ENCODE data around the gene DBNL.

Gene DBNL

DNA sequence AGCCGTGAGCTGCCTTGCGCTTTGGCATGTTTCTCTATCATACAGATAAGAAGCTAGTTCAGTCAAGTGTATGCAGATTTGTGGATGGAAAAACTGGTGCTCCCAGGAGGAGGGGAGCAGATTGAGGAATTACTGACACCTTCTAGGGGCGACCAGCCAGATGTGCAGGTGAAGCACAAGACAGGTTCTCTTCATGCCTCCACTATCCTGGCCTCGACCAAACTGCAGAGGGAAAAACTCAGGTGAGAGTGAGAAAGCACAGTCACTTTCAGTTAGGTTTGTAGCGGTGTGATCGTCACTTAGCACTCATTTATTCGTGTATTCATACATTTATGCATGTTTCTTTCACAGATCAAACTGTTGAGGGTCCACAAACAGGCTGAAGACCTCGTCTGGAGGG, 600 bp upstream of the DBNL start:
- DNase-seq, result no peak

DNA sequence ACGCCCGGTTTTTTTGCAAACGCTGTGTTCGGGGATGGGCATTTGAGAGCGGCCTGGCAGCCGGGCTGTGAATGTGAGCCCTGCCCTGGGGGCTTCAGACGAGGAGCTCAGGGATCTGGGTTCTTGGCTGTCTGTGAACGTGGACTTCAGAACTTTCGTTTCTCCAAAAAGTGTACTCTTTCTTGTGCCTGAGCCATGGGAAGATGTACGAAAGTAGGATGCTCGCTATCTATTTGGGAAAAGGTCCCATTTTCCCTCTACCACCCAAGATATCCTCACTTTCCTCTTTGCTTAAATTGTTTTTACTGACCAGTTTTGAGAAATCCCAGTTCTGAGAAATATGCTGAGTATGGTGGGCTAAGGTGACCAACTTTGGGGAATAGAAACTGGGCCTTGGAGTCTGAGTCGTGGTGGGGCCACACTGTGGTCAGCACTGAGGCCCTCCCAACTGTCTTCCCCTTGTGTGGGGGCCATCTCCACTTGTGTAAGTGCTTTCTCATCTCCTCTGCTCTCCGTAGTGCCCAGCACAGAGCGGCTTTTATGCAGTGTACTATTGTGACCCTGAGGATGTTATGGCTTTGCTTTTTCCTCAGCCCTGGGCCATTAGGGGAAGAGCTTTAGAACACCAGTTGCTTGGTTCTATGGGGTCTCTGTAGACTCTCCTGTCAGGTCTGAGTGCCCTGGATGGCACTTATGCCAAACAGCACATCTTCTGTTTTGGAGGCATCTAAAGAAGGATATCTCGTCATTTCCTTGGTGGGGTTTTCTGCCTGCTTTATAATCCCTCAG, 918 bp downstream of the DBNL start:
- DNase-seq, result no peak

DNA sequence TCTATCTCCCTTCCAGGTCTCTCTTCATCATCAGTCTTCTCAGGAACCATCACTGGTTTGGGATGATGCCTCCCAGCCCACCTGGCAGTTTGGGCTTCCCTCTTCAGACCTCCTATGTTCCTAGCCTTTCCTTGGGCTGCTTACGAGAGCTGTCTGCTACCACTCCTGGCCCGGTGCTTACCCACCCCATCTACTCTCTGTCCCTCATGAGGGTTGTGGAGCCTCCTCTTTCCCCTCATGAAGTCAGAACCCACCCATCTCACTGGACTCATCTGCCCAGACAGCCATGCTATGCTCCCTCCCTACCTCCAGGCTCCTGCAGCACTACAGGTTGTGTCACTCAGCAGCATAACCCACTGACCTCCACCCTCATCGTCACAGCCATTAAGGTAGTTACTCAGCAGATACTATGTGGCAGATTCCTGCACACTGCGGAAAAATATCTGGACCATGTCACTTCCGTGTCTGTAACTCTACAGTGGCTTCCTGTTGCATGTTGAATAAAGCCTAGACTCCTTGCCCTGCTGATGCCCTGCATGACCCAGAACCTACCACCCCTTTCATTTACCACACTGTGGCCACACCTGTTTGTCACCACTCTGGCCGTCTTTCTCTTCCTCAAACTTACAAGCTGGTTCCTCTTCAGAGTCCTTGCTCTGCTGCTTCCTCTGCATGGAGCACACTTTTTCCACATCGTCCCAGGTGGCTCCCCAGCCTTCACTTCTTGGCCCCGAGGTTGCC, 2.0 kb downstream of the DBNL start:
- no peak for DNase-seq

DNA sequence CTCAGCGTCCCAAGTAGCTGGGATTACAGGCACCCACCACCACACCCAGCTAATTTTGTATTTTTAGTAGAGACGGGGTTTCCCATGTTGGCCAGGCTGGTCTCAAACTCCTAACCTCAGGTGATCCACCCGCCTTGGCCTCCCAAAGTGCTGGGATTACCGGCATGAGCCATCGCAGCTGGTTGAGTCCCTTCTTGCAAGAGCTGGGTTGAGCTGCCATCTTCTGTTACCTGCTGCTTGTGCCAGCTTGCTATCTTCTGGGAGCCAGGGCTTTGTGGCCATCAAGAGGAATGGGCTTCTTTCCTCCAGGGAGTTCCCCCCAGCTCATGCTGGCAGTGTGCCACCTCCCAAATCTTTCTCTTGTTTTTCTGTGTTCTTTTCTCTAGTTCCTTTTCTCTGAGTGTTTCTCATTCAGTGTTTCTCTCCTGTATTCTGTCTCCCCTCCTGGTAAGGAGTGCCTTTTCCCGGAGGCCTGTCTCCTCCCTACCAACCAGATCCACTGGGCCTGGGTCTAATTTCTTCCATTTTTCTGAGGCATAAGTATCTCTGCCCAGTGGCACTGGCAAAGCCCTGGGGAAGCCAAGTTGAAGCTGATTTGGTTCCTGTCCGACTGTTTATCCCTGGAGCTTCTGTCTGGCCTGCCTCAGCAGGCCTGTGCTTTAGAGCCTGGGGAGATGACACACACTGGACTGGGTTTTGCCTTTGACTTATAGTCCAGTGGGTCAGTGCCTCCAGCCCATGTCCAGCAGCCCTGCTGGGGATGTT, 3.7 kb downstream of the DBNL start:
- DNase-seq, result no peak

DNA sequence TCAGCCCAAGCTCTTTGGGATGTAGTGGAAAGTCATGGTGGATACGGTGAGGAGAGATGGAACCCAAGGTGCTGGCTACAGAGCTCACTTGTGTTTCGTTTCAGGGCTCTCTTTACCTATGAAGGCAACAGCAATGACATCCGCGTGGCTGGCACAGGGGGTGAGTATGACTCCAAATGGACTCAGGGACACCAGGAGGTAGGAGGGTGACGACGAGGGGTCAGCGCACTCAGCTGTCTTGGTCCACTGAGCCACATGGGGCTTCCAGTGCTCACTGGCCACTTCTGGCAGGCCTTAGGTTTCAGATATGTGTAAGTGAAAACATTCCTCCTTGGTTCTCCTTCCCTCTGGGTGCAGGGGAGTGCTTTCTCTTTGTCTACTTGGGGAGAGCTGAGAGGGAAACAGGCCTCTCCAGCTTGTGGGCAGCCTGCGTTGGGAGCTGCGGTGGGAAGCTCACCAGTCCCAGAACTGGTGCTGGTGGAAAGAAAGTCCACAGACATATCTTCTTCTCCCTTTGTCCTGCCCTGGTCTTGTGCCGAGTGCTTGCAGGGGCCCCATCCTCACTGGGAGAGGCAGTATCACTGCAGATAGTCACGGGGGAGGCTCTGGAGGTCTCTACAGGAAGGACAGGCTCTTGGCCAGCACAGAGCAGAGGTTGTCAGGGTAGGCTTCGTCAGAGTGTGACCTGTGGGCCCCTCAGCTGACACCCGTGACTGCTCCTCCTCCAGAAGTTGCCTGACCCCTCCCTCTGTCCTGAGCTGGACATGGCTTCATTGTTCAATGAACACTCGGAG, 5.8 kb downstream of the DBNL start:
- DNase-seq, result no peak

DNA sequence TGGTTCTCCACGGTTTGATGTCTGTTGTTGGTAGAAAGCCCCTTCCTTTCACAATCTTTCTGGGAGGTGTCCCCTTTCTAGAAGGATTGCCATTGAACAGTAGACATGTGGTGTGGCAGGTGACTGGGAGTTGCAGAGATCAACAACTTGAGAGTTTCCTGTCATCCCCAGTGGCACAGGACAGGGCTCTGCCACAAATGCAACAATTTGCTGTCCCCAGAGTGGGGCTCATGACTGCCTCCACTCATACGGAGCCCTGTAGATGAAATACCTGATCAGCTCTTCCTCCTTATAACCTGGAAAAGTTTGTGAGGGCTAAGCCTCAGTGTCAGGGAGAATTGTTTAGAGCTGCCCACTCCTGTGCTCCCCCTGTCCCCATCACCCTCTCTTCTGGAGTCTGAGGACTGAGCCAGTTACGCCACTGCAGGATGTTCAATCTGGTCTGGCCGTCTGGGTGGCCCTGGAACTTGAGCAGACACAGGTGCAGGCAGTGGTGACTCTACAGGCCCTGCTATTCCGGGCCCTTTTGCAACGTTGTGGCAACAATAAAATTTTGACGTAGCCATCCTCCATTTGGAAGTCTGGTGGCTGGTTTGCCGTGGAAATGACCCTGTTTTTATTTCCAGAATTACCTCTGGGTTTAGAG, 6.5 kb downstream of the DBNL start:
- no peak for DNase-seq

DNA sequence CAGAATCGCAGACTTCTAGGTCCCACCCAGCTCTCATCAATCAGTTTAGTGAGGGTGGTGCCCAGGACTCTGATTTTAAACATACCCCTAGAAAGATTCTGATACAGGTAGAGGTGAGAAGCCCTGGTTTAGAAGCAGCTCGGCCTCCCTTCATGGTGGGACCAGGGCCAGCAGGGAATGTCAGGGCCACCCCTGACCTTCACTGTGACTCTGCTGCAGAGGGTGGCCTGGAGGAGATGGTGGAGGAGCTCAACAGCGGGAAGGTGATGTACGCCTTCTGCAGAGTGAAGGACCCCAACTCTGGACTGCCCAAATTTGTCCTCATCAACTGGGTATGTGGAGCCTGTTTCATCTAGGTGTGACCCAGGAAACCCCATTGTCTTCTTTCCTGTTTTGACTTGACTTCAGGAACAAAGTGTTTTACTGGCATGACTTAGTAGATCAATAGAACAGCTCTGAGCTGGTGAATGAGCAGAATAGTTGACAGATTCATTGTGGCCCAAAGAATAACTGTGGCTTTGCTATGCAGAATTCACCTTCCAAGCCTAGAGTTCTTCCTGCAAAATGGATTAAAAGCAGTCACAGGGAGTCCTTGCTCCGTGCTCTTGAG, 7.2 kb downstream of the DBNL start:
- no peak for DNase-seq

DNA sequence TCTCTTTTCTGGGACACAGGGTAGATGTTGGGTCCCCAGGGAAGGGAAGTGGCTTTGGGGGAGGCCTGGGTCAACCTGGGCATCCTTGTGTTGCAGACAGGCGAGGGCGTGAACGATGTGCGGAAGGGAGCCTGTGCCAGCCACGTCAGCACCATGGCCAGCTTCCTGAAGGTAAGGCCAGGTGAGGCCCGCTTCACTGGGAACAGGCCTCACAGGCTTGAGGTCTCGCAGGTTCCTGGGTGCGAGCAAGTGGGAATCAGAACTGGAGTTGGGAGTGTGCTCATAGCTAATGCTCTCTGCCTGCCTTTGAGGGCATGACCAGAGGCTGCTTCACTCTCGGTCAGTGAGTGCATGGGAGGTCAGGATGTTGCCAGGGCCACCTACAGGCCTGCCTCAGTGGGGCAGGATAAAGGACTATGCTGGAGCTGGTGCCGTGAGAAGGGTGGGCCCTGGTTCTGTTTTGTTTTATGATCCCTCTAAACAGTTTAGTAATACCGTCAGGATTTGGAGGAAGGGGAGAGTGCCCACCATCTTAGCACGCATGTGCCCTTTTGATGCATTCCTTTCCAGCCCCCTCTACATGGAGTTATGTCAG, 8.4 kb downstream of the DBNL start:
- no peak for DNase-seq

DNA sequence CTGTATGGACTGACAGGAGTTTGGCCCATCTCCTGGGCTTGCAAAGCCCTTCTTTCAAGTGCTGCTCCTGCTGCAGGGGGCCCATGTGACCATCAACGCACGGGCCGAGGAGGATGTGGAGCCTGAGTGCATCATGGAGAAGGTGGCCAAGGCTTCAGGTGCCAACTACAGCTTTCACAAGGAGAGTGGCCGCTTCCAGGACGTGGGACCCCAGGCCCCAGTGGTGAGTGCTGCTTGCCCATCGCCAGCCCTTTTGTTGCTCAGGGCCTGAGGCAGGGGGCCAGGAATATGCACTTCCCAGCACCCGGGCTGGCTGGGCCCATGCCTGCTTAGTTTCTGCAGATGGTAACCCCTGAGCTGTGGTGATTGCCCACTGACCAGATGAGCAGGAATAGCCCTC, 12.2 kb downstream of the DBNL start:
- DNase-seq, result no peak

DNA sequence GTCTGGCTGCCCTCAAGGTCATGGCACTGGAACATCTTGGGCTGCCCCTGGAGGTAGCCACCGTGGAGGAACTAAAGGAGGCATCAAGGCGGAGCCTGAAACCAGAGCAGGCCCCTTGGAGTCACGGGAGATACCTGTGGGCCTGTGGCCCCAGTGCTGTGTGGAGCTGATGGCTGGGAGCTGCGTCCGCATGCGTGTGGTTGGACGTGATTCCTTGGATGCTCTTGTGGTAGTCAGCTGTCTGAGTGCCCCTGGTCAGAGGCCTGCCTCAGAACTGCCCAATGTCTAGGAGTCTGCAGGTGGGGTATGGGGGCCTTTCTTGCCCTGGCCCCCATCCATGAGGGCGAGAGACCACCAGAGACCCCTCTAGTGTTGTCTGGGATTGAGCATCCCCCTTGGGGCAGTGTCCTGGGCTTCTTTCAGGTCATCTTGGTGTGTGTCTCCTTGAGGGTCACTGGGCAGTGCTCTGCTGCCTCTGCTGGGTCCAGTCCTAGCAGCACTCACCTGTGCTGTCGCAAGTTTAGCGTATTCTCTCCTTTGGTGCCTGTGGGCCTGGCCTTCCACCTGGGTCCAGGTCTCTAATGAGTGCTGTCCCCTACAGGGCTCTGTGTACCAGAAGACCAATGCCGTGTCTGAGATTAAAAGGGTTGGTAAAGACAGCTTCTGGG, 12.8 kb downstream of the DBNL start:
- no peak for DNase-seq

DNA sequence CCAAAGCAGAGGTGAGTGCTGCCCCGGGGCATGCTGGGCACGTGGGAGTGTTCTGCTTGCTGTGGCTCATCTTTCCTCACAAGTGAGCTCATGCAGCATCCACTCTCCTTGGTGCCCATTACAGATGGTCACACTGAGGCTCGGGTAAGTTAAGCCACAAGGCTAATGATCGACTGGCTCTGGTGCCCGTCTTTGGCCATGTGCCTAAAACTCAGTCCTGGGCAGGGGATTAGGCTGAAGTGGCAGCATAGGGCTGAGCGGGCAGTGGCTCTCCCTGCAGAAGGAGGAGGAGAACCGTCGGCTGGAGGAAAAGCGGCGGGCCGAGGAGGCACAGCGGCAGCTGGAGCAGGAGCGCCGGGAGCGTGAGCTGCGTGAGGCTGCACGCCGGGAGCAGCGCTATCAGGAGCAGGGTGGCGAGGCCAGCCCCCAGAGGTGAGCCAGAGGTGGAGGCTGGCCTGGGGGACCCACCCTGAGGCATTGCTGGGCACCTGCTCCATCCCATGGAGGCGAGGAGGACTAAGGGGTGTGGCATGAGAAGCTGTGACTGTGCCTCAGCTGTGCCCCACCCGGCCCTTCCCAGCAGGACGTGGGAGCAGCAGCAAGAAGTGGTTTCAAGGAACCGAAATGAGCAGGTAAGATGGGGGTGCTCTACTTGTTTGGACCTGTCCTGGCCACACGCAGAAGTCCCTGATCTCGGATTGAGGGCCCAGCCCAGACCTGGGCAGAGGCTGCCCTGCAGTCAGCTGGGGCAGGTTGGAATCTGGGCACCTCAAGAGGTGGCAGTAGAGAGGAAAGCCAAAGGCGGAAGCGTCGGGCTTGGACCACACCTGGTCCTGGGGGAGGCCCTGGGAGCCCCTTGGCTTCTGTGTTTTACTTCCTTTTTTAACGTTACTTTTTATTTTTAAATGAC, 13.6 kb downstream of the DBNL start:
- DNase-seq, result no peak

DNA sequence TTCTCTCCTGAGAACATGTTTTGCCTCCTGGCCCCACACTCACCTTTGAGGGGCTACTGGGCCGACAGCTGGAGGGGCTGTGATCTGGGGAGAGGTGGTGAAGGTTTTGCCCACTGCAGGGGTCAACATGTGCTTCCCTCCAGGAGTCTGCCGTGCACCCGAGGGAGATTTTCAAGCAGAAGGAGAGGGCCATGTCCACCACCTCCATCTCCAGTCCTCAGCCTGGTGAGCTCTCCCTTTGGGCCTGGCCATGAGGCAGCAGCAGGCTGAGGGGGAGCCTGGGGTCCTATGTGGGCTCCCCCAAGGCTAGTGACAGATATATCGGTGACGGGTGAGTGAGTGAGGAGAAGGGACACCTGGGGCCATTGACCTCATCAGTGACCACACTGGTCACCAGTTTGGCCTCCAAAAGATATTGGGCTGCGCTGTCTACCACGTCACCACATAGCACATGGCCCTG, 14.3 kb downstream of the DBNL start:
- DNase-seq, result no peak

DNA sequence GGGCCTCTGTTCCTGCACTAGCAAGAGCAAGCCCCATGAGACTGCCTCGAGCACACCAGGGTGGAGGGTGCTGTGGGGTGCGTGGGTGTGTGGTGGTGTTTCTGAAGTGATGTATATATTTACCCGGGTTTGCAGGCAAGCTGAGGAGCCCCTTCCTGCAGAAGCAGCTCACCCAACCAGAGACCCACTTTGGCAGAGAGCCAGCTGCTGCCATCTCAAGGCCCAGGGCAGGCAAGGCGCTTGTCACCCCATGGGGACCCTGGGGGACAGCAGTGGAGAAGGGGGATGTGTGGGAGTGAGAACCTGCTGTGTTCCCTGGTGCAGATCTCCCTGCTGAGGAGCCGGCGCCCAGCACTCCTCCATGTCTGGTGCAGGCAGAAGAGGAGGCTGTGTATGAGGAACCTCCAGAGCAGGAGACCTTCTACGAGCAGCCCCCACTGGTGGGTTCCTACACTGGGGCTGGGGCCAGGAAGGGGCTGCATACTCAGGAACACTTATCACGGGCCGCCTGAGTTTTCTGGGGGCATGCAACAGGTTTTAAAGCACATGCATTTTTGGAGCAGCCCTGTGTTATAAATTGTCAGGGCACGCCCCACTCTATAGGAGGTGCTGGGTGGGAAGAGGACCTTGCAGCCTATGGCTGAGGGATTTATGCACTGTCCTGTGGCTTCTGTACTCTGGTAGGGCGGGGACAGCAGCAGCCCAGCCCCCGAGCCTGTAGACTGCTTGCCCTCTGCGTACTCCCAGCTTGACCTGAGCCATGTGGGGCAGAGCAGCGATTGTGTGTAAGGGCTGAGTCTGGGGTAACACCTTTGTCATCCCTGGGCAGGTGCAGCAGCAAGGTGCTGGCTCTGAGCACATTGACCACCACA, 15.0 kb downstream of the DBNL start:
- DNase-seq, result no peak

DNA sequence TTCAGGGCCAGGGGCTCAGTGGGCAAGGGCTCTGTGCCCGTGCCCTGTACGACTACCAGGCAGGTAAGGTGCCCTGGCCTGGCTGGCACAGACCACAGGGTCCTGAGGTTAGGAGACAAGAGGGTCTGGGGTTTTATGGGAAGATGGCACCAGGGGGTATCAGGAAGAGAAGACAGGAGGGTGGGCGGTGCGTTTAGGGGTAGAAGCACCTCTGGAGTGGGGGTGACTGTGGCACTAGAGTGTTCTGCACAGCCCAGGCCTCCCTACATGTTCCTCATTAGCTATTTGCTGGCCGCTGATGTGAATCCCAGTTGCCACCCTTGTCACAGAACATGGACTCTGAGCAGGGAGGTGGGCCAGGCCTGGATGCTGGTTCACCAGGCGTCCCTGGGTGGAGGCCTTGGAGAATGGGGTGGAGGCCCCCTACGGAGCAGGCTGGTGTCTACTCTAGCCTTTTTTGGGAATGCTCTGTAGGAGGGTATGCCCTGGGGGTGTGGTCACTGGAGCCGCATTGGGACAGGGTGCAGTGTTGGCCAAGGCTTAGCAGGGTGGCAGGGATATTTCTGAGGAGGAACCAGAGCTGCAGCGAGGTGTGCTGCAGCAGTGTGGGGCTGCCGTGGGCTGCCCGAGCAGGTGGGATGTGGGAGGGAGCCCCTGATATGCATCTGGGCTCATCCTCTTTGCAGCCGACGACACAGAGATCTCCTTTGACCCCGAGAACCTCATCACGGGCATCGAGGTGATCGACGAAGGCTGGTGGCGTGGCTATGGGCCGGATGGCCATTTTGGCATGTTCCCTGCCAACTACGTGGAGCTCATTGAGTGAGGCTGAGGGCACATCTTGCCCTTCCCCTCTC, 15.8 kb downstream of the DBNL start:
- no peak for DNase-seq

DNA sequence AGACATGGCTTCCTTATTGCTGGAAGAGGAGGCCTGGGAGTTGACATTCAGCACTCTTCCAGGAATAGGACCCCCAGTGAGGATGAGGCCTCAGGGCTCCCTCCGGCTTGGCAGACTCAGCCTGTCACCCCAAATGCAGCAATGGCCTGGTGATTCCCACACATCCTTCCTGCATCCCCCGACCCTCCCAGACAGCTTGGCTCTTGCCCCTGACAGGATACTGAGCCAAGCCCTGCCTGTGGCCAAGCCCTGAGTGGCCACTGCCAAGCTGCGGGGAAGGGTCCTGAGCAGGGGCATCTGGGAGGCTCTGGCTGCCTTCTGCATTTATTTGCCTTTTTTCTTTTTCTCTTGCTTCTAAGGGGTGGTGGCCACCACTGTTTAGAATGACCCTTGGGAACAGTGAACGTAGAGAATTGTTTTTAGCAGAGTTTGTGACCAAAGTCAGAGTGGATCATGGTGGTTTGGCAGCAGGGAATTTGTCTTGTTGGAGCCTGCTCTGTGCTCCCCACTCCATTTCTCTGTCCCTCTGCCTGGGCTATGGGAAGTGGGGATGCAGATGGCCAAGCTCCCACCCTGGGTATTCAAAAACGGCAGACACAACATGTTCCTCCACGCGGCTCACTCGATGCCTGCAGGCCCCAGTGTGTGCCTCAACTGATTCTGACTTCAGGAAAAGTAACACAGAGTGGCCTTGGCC, 16.6 kb downstream of the DBNL start:
- DNase-seq, result no peak

DNA sequence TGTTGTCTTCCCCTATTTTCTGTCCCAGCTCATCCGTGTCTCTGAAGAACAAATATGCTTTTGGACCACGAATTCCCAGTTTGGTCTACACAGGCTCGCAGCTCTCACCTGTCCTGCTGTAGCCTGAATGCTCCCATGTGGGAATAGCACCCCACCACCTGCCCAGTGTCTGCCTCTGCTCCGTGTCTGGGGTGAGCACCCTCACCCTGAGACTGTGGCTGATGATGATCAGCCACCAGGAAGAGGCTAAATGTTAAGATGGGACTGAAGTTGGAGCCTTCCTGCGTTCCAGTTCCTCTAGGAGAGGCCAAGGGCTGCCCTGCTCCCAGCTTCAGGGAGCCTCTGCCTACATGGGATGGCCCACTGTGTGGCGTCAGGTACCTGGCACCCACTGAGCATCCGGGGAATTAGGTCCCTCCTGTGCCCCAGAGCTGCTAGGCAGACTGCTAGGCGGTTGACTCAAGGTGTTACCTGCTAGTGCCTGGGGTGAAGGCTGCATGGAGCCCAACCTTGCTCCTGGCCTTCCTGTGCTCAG, 17.2 kb downstream of the DBNL start:
- DNase-seq, result no peak

Measured in 8988T (cell line).